ENCODE measurements around the gene CDK4. TPM values are rescaled to one million over a fixed set of nuclear protein-coding genes. Genes with fewer than 3 reads are reported as not detected.

Gene CDK4
- total RNA-seq, 1 experiment from 2014 or later: 218 TPM

DNA sequence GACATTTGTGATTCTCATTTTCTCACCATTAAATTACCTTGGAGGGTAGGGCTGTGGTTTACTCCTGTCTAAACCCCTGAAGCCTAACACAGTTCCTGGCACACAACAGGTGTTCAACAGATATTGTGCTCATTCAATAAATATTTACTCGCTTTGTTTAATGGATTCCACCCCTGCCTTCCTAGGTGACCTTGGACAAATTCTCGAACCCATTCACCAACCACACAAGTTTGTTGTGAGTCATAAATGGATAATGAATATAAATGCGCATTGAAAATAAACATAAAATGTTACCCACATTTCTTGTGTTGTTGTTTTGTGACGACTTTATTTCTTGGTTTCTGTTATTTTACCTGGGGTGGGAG, 30.1 kb upstream of the CDK4 start:
- no peak overlapping the region for H2BK5ac ChIP-seq (ENCODE audit: insufficient read length, low read length)
- no peak overlapping the region for H2AK5ac ChIP-seq (ENCODE audit: insufficient read length, low read length)
- no peak overlapping the region for H3K23ac ChIP-seq (ENCODE audit: insufficient read length, low read depth, low read length)
- no peaks in the 10 kb centered on the region; the same call in 1 of the 2 replicates for H3K79me2 ChIP-seq (ENCODE audit: insufficient read depth, low read length)
- no peak overlapping the region for H3K4ac ChIP-seq (ENCODE audit: low read depth, low read length)
- H4K20me1 ChIP-seq (ENCODE audit: control insufficient read depth, insufficient read depth, insufficient read length): no peaks in the 10 kb centered on the region
- H3K36me3 Mint-ChIP-seq (ENCODE audit: insufficient read depth in 1 of 3, low read depth in 3 of 3): peaks cover 16 to 30% (median 18%) of the 10 kb centered on the region in 3 experiments
- H3K9me3 Mint-ChIP-seq: peaks cover 0 to 3% of the 10 kb centered on the region in 2 experiments; a peak in 2 of 5 replicates
- no peak overlapping the region for H4K5ac ChIP-seq (ENCODE audit: insufficient read length, low read depth, low read length)
- H3K4me1 Mint-ChIP-seq: peaks cover 4 to 7% of the 10 kb centered on the region in 2 experiments
- H3K4me2 ChIP-seq (ENCODE audit: insufficient read depth, insufficient read length, low read length): no peak overlapping the region
- no peaks in the 10 kb centered on the region for H3K9me3 ChIP-seq (ENCODE audit: control insufficient read depth, low read depth, low read length)
- no peak overlapping the region for H3K56ac ChIP-seq (ENCODE audit: insufficient read length, low read depth, low read length)
- no peak overlapping the region for H4K8ac ChIP-seq (replicated peaks; ENCODE audit: insufficient read length, low read depth, low read length)
- H2BK15ac ChIP-seq (ENCODE audit: low read depth, low read length): no peak overlapping the region
- no peaks in the 10 kb centered on the region for H3K27me3 ChIP-seq (ENCODE audit: insufficient read depth, low read length)
- no peak overlapping the region for H3K27ac Mint-ChIP-seq
- no peak overlapping the region for H2BK12ac ChIP-seq (ENCODE audit: insufficient read length, low read depth, low read length)
- H3K27me3 Mint-ChIP-seq (ENCODE audit: low read depth): no peaks in the 10 kb centered on the region
- H3T11ph ChIP-seq (ENCODE audit: low read length): no peak overlapping the region
- no peak overlapping the region for H4K91ac ChIP-seq (ENCODE audit: insufficient read length, low read depth, low read length)
- no peak overlapping the region for H2BK20ac ChIP-seq (ENCODE audit: low read depth, low read length, poor library complexity, severe bottlenecking)
- H3K18ac ChIP-seq (ENCODE audit: insufficient read length, low read depth, low read length): no peak overlapping the region
- peaks cover 5% of the 10 kb centered on the region for H3K23me2 ChIP-seq (ENCODE audit: insufficient read length, low read depth, low read length, poor library complexity, severe bottlenecking)
- no peaks in the 10 kb centered on the region for H3K4me1 ChIP-seq (ENCODE audit: insufficient read depth, low read length)
- no peak overlapping the region for H3K14ac ChIP-seq (ENCODE audit: insufficient read depth, low read length)
- no peak overlapping the region for H3K9ac ChIP-seq (ENCODE audit: extremely low read depth, insufficient read length, low read length)
- whole genome bisulfite sequencing (ENCODE audit: extremely low coverage, insufficient read length, low lambda C conversion rate): no CpG with 5 or more reads among the region's 4 CpGs
- no peaks in the 10 kb centered on the region for H3K79me1 ChIP-seq (ENCODE audit: insufficient read depth, low read depth, low read length, poor library complexity, severe bottlenecking)
- DNase-seq: no peak
- no peak overlapping the region for H3K27ac ChIP-seq (ENCODE audit: insufficient read length, low read depth, low read length)
- TF ChIP-seq, protein P1, sequence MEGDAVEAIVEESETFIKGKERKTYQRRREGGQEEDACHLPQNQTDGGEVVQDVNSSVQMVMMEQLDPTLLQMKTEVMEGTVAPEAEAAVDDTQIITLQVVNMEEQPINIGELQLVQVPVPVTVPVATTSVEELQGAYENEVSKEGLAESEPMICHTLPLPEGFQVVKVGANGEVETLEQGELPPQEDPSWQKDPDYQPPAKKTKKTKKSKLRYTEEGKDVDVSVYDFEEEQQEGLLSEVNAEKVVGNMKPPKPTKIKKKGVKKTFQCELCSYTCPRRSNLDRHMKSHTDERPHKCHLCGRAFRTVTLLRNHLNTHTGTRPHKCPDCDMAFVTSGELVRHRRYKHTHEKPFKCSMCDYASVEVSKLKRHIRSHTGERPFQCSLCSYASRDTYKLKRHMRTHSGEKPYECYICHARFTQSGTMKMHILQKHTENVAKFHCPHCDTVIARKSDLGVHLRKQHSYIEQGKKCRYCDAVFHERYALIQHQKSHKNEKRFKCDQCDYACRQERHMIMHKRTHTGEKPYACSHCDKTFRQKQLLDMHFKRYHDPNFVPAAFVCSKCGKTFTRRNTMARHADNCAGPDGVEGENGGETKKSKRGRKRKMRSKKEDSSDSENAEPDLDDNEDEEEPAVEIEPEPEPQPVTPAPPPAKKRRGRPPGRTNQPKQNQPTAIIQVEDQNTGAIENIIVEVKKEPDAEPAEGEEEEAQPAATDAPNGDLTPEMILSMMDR (conservative IDR thresholded peaks at IDR 0.05): no peak
- H2AFZ ChIP-seq (ENCODE audit: low read length): no peak overlapping the region
- H3K4me3 Mint-ChIP-seq: peak overlapping the region; percentile 100; a peak in 4 of 5 replicates
- H2BK120ac ChIP-seq (ENCODE audit: low read depth, low read length, poor library complexity, severe bottlenecking): no peak overlapping the region

Measured in H9 (cell line).